ENCODE data around the gene CHCHD1.
"Not testable (repeated sequence)": the region's sequence is repeated elsewhere in the genome, so short reads cannot be mapped to it uniquely, and the experiment has no call there.

The CHCHD1 gene

DNA sequence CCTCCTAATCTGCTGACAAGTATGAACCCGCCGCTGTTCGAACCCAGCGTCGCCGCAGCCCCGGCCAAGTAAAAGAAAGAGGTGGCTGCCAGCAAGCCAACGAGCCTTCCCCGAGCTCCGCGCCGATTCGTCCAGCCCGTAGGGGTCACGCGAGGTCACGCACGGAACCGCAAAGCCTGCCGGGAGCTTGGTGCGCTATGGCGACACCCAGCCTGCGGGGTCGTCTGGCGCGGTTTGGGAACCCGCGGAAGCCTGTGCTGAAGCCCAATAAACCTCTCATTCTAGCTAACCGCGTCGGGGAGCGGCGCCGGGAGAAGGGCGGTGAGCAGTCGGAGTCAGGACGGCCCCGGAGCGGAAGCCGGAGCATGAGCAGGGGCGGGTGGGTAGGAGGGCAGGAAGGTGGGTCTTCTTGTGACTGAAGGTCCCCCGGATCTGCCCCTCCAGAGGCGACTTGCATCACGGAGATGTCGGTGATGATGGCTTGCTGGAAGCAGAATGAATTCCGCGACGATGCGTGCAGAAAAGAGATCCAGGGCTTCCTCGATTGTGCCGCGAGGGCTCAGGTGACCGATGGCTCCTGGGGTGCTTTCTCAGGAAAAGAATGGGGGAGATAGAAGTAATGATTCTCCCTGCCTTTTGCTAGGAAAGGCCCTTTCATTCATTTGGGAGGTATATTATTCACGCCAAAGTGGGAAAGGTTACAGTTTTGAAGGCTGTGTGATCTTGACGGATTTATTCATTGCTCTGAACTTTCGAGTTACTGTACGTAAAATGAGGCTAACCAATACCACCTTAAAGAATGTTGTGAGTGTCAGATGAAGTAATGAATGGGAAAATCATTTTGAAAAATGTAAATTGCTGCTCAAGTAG lies at the start of gene CHCHD1:
TSS of gene CHCHD1 (plus strand) at position 170 of the 870 bp plus-strand sequence. CDS start at position 198, 28 bp downstream.
- TF ChIP-seq, protein P1, sequence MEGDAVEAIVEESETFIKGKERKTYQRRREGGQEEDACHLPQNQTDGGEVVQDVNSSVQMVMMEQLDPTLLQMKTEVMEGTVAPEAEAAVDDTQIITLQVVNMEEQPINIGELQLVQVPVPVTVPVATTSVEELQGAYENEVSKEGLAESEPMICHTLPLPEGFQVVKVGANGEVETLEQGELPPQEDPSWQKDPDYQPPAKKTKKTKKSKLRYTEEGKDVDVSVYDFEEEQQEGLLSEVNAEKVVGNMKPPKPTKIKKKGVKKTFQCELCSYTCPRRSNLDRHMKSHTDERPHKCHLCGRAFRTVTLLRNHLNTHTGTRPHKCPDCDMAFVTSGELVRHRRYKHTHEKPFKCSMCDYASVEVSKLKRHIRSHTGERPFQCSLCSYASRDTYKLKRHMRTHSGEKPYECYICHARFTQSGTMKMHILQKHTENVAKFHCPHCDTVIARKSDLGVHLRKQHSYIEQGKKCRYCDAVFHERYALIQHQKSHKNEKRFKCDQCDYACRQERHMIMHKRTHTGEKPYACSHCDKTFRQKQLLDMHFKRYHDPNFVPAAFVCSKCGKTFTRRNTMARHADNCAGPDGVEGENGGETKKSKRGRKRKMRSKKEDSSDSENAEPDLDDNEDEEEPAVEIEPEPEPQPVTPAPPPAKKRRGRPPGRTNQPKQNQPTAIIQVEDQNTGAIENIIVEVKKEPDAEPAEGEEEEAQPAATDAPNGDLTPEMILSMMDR (IDR thresholded peaks at IDR 0.05; ENCODE audit: insufficient read depth, low read depth, low read length, missing control alignments) = no peak
- DNase-seq (ENCODE audit: low read depth) = peak; percentile 91
- H3K4me3 ChIP-seq (ENCODE audit: low read depth, low read length) = peak within 1 kb of the TSS; percentile 90

DNA sequence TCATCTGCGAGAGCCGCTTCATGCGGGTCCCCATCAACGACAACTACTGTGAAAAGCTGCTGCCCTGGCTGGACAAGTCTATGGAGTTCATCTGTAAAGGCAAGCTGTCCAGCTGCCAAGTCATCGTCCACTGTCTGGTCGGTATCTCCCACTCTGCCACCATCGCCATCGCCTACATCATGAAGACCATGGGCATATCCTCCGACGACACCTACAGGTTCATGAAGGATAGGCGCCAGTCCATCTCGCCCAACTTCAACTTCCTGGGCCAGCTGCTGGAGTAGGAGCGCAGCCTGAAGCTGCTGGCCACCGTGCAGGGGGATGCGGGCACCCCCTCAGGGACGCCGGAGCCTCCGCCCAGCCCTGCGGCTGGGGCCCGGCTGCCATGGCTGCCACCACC lies 49.4 kb upstream of the CHCHD1 start:
- no peak overlapping the region for H3K4me3 ChIP-seq (ENCODE audit: low read depth, low read length)
- DNase-seq (ENCODE audit: low read depth) = no peak
- TF ChIP-seq, protein P1 (IDR thresholded peaks at IDR 0.05; ENCODE audit: insufficient read depth, low read depth, low read length, missing control alignments) = no peak

DNA sequence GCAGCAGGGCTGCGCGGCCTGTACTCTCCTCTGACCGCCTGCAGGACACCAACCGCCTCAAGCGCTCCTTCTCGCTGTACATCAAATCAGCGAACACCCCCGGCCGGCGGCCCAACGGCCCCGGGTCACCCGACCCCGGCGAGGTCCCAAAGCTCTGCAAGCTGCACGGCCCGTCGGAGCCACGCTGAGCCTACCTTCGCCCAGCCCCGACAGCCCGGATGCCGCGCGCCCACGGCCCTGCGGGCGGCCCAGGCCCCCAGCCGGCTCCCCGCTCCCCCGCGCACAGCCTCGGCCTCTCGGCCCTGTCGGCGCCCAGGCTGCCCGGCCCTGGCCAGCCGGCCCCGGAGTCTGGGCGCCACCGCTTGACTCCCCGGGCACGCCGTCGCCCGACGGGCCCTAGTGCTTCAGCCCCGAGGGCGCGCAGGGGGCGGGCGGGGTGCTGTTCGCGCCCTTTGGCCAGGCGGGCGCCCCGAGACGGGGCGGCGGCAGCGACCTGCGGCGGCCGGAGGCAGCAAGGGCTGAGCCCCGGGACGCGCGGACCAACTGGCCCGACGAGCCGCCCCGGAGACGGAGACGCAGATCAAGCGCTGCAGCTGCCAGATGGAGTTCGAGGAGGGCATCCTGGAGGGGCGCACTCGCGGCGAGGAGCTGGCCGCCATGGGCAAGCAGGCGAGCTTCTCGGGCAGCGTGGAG lies 48.8 kb upstream of the CHCHD1 start:
- TF ChIP-seq, protein P1 (IDR thresholded peaks at IDR 0.05; ENCODE audit: insufficient read depth, low read depth, low read length, missing control alignments) = no peak
- no peak for DNase-seq (ENCODE audit: low read depth)
- no peak overlapping the region for H3K4me3 ChIP-seq (ENCODE audit: low read depth, low read length)

DNA sequence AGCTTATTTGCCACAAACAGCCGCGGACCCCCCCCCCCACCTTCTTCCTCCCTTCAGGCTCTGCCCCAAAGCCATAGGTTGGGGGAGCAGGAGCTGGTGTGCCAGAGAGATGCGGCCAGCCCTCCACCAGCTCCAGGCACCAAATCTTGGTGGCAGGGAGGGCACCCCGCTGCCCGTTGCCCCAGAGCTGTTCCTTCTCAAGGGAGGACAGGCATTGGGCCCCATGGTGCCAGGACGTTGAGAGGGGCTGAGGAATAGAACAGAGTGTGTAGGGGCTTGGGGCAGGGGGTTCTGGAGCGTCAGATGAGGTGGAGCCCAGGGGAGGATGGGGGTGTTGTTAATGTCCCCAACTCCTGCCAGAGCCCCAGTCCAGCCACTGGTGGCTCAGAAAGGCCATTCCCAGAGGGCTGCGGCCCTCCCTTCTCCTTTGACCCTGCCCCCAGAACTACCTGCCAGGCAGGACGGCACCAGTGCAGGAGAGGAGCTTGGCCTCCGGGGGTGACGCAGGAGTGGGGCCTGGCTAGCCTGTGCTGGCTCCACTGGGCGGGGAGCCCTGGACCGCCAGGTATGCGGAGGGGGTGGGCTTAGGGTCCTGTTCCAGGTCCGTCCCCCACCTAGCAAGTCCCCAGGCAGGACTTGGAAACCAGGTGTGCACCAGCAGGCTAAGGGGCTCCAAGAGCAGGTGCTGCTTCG lies 47.7 kb upstream of the CHCHD1 start:
- no peak for DNase-seq (ENCODE audit: low read depth)
- TF ChIP-seq, protein P1 (IDR thresholded peaks at IDR 0.05; ENCODE audit: insufficient read depth, low read depth, low read length, missing control alignments) = no peak
- no peak overlapping the region for H3K4me3 ChIP-seq (ENCODE audit: low read depth, low read length)

DNA sequence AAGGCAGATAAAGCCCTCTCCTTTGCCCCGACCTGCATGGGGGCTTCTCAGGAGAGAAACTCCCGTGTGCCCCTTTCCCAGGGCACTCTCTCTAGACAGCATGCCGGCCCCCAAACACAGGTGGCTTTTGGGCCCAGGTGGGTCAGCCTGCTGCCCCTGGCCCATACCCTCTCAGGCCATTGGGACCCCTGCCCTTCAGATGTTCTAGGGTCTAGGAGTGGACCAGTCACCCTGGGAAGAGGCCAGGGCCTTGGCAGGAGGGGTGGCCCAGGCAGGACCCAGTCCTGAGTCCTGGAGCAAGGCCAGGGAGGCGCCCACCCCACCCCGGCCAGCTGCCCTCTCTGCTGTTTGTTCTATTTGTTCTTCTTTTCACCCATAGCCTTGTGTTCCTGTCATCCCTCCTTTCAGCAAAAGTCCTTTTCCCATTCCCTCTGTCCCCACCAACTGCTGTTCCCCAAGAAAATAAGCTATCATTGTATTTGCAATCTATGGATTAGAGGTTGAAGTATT lies 47.0 kb upstream of the CHCHD1 start:
- no peak for DNase-seq (ENCODE audit: low read depth)
- TF ChIP-seq, protein P1 (IDR thresholded peaks at IDR 0.05; ENCODE audit: insufficient read depth, low read depth, low read length, missing control alignments) = no peak

DNA sequence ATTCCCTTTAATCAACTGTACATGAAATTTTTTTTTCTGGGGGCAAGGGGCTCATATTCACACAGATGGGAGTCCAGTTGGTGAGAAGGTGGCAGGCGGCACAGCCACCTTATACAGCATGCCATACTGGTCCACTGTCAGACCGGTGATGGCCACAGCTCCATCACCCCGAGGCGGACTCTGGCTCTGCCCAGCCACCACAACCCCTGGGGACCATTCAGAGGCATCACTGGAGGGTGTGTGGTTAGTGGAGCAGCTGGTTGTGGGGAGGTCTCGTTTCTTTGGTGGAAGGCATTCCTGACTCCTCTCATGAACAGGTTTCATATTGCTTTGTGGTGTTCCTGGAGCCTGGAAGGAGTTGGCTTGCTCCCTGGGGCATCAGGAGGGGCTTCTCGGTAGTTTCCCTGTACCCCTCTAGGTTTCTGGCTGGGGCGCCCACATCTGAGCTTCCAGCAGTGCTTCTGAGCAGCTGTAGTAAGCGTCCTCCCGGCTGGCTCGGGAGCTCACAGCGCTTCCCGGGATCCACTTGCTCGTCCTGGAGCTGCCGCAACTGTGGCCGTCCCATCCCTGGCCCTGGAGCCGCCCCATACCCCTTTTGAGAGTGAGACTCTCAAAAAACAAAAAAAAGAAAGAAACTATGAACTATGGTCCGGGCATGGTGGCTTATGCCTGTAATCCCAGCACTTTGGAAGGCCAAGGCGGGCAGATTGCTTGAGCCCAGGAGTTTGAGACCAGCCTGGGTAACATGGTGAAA lies 41.2 kb upstream of the CHCHD1 start:
- not testable (repeated sequence) for H3K4me3 ChIP-seq (ENCODE audit: low read depth, low read length); DNase-seq (ENCODE audit: low read depth)

More for the DNA sequence above, 47.0 kb upstream of the CHCHD1 start:
- no peak overlapping the region for H3K4me3 ChIP-seq (ENCODE audit: low read depth, low read length)

Measured in GM12865 (cell line).